Activated naive CD8-positive, alpha-beta T cell (primary cell): ENCODE results near the gene RPS5.
A peak's percentile ranks its signal among the peaks of the same experiment; 100 is the strongest.

ENCODE experiments used
- H3K27ac Mint-ChIP-seq: one replicate; pipeline ENCODE4 v1.8.0; 2021; ENCODE audit warnings: mixed read lengths
- H3K27me3 Mint-ChIP-seq: one replicate; pipeline ENCODE4 v1.8.0; 2021; ENCODE audit warnings: mixed read lengths
- H3K36me3 Mint-ChIP-seq: one replicate; pipeline ENCODE4 v1.8.0; 2021; ENCODE audit warnings: mixed read lengths
- H3K4me1 Mint-ChIP-seq: one replicate; pipeline ENCODE4 v1.8.0; 2021; ENCODE audit warnings: low read depth, mixed read lengths
- H3K4me3 Mint-ChIP-seq: one replicate; pipeline ENCODE4 v1.8.0; 2021; ENCODE audit warnings: mild to moderate bottlenecking, mixed read lengths
- H3K9me3 Mint-ChIP-seq: one replicate; pipeline ENCODE4 v1.8.0; 2021; ENCODE audit warnings: low read depth, mixed read lengths

Gene RPS5

DNA sequence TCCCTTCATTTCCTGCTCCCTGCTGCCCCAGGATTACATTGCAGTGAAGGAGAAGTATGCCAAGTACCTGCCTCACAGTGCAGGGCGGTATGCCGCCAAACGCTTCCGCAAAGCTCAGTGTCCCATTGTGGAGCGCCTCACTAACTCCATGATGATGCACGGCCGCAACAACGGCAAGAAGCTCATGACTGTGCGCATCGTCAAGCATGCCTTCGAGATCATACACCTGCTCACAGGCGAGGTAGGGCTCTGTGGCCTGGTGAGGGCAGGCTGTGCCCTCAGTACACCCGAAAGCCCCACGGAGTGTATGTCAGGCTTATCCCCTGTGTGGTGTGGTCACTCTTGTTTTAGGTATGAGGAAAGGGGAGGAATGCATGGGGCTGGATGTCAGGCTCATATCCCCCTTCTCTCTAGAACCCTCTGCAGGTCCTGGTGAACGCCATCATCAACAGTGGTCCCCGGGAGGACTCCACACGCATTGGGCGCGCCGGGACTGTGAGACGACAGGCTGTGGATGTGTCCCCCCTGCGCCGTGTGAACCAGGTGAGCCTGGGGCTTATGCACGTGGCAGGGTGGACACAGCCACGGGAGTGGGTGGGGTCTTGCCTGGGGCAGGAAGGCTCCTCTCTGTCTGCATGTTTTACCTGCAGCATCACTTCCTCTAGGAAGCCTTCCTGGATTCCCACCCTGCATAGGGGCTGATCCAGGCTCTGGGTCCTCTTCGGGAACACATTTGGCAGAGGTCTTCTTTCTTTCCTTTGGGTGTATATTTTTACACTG lies 6.1 kb downstream of the RPS5 start:
- Mint-ChIP-seq H3K9me3 (no peaks in the 10 kb centered on the region), H3K36me3 (peaks cover 20% of the 10 kb centered on the region), H3K4me3 (peak overlapping the region; percentile 7), H3K27me3 (no peaks in the 10 kb centered on the region), H3K4me1 (peaks cover 38% of the 10 kb centered on the region), H3K27ac (no peak overlapping the region)

DNA sequence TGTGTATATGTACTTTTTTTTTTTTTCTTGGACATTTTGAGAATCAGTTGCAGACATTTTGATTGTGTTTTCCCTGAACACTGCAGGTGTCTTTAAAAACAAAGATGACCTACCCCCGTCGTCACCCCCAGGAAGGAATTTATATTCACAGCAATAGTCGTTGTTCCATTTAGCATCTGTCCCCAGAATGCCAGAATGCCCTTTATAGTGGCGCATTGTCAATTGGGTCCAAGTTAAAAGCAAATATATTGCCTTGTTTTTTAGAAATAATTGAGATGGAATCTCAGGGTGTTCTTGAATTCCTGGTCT lies 6.6 kb downstream of the RPS5 start:
- Mint-ChIP-seq H3K27ac (no peak overlapping the region), H3K9me3 (no peaks in the 10 kb centered on the region), H3K4me3 (no peak overlapping the region), H3K27me3 (no peaks in the 10 kb centered on the region), H3K36me3 (peaks cover 18% of the 10 kb centered on the region), H3K4me1 (peaks cover 32% of the 10 kb centered on the region)

DNA sequence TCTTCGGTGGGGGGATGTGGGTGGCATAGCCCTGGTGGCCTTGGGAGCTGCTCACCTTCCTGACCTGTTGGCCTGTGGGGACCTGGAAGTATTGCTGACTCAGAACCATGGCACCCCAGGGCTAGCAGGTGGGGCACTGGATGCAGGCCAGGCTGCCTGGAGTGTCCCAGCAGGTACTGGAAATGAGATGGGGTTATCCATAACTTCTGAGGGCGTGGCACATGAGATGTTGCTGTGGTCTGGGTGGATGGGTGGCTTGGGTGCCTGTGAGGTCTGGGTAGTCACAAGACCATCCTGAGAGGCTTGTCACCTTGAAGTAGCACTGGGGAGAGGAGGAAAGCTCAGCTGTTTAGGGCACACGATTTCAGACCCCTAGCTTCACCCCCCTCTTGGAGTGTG lies 7.8 kb downstream of the RPS5 start:
- Mint-ChIP-seq H3K4me1 (peaks cover 26% of the 10 kb centered on the region), H3K27ac (no peak overlapping the region), H3K9me3 (no peaks in the 10 kb centered on the region), H3K4me3 (no peak overlapping the region), H3K27me3 (no peaks in the 10 kb centered on the region), H3K36me3 (peaks cover 12% of the 10 kb centered on the region)

- Mint-ChIP-seq H3K9me3 (no peaks in the 10 kb centered on the region), H3K27me3 (no peaks in the 10 kb centered on the region), H3K36me3 (peaks cover 12% of the 10 kb centered on the region), H3K4me1 (peaks cover 26% of the 10 kb centered on the region), H3K27ac (no peak within 1 kb of the TSS), H3K4me3 (no peak within 1 kb of the TSS)
Observed at GRCh38 chr19:58395220-58395978, 8.3 kb downstream of the RPS5 start, which contains the start of gene RNF225. Gene RNF225 (plus strand): TSS chr19:58395656. CDS start chr19:58396090, 434 bp downstream.

DNA sequence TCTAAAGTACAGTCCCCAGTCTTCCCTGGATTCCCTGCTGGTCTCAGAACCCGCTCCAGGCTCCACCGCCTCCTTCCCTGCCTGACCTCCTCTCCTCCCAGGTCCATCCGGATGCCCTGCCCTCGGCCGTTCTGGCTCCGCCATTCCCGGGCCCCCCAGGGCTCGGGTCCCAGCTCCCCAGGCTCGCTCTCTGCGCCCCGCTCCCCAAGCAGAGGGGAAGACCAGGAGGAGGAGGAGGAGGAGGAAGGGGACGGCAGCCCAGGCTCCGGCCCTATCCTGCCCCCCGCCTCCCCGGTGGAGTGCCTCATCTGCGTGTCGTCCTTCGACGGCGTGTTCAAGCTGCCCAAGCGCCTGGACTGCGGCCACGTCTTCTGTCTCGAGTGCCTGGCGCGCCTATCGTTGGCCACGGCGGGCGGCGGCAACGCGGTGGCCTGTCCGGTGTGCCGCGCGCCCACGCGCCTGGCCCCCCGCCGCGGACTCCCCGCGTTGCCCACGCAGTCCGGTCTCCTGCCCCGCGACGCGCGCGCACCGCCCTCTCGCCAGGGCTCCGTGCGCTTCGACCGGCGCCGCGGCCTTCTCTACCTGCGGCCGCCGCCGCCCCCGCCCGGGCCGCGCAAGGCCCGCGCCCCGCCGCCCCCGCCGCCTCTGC lies 9.0 kb downstream of the RPS5 start:
- H3K36me3 Mint-ChIP-seq, result peaks cover 8% of the 10 kb centered on the region
- peaks cover 24% of the 10 kb centered on the region for H3K4me1 Mint-ChIP-seq
- no peak overlapping the region for H3K27ac Mint-ChIP-seq
- H3K4me3 Mint-ChIP-seq, result no peak overlapping the region
- no peaks in the 10 kb centered on the region for H3K27me3 Mint-ChIP-seq
- H3K9me3 Mint-ChIP-seq, result no peaks in the 10 kb centered on the region

- Mint-ChIP-seq H3K4me3 (no peak overlapping the region), H3K4me1 (peaks cover 25% of the 10 kb centered on the region), H3K9me3 (no peaks in the 10 kb centered on the region), H3K27me3 (no peaks in the 10 kb centered on the region), H3K27ac (no peak overlapping the region), H3K36me3 (peaks cover 8% of the 10 kb centered on the region)
Observed at GRCh38 chr19:58396691-58397532, 9.8 kb downstream of the RPS5 start.

- Mint-ChIP-seq H3K9me3 (no peaks in the 10 kb centered on the region), H3K27ac (no peak overlapping the region), H3K4me1 (peaks cover 25% of the 10 kb centered on the region)
Observed at GRCh38 chr19:58397533-58398037, 10.5 kb downstream of the RPS5 start.

GRCh38 chr19:58398087-58398486 lies 11.0 kb downstream of the RPS5 start:
- no peaks in the 10 kb centered on the region for H3K27me3 Mint-ChIP-seq
- no peak overlapping the region for H3K4me3 Mint-ChIP-seq
- peaks cover 4% of the 10 kb centered on the region for H3K36me3 Mint-ChIP-seq
- H3K9me3 Mint-ChIP-seq, result no peaks in the 10 kb centered on the region
- H3K4me1 Mint-ChIP-seq, result peaks cover 21% of the 10 kb centered on the region
- H3K27ac Mint-ChIP-seq, result no peak overlapping the region

More at GRCh38 chr19:58397533-58398037, 10.5 kb downstream of the RPS5 start:
- Mint-ChIP-seq H3K36me3 (peaks cover 8% of the 10 kb centered on the region), H3K27me3 (no peaks in the 10 kb centered on the region), H3K4me3 (no peak overlapping the region)

GRCh38 chr19:58398545-58398944 lies 11.5 kb downstream of the RPS5 start:
- Mint-ChIP-seq H3K4me3 (no peak overlapping the region), H3K27ac (no peak overlapping the region), H3K27me3 (no peaks in the 10 kb centered on the region), H3K9me3 (no peaks in the 10 kb centered on the region), H3K36me3 (peaks cover 3% of the 10 kb centered on the region), H3K4me1 (peaks cover 22% of the 10 kb centered on the region)

GRCh38 chr19:58399903-58400302 lies 12.8 kb downstream of the RPS5 start:
- H3K27ac Mint-ChIP-seq, result no peak overlapping the region
- H3K27me3 Mint-ChIP-seq, result no peaks in the 10 kb centered on the region
- no peak overlapping the region for H3K4me3 Mint-ChIP-seq
- H3K4me1 Mint-ChIP-seq, result peaks cover 16% of the 10 kb centered on the region
- H3K9me3 Mint-ChIP-seq, result no peaks in the 10 kb centered on the region
- H3K36me3 Mint-ChIP-seq, result no peaks in the 10 kb centered on the region

DNA sequence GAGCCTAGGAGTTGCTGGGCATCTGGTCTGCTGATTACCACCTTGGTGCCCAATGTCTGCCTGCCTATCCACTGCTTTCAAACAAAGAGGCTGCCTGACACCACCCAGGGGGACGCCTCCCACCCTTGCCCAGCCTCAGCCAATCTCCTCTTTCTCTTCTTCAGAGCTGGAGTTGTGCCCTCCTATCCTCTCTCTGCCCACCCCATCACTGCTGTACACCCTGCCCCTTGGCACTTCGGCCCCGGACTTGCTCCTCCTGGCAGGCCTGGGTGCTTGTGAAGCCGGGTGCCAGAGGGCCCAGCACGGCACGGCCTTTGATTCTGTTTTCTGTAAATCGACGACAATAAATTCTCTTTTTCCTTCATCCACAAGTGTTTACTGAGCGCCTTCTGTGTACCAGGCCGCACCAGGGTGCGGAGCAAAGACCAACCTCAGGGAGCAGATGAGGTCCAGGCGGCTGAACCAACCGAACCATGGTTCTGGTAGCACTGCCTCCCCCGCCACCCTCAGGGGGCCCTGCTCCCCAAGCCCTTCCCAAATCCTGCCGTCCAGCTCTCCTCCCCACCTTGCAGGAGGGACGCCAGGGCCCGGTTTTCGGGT lies 13.3 kb downstream of the RPS5 start:
- H3K9me3 Mint-ChIP-seq, result no peaks in the 10 kb centered on the region
- H3K4me3 Mint-ChIP-seq, result peak overlapping the region; percentile 89
- H3K4me1 Mint-ChIP-seq, result peaks cover 15% of the 10 kb centered on the region
- no peaks in the 10 kb centered on the region for H3K36me3 Mint-ChIP-seq
- H3K27ac Mint-ChIP-seq, result no peak overlapping the region
- H3K27me3 Mint-ChIP-seq, result no peaks in the 10 kb centered on the region

- Mint-ChIP-seq H3K27ac (peak overlapping the region; percentile 68), H3K4me3 (peak overlapping the region; percentile 89), H3K36me3 (no peaks in the 10 kb centered on the region), H3K4me1 (peaks cover 13% of the 10 kb centered on the region), H3K27me3 (no peaks in the 10 kb centered on the region), H3K9me3 (no peaks in the 10 kb centered on the region)
Observed at GRCh38 chr19:58400916-58401839, 14.1 kb downstream of the RPS5 start.

GRCh38 chr19:58401840-58402421 lies 14.9 kb downstream of the RPS5 start:
- H3K36me3 Mint-ChIP-seq, result no peaks in the 10 kb centered on the region
- H3K4me3 Mint-ChIP-seq, result peak overlapping the region; percentile 89
- H3K27ac Mint-ChIP-seq, result no peak overlapping the region
- H3K4me1 Mint-ChIP-seq, result peaks cover 20% of the 10 kb centered on the region
- no peaks in the 10 kb centered on the region for H3K27me3 Mint-ChIP-seq
- no peaks in the 10 kb centered on the region for H3K9me3 Mint-ChIP-seq
